ENCODE results near the gene AKIP1.
A peak's percentile ranks its signal among the peaks of the same experiment; 100 is the strongest.
"Not testable (repeated sequence)": the region's sequence is repeated elsewhere in the genome, so short reads cannot be mapped to it uniquely, and the experiment has no call there.

The AKIP1 gene

GRCh38 chr11:8917157-8917825, 6.3 kb downstream of the AKIP1 start:
- DNase-seq (ENCODE audit: low spot score): peak; percentile 77

- DNase-seq (ENCODE audit: low spot score): no peak
Measured at GRCh38 chr11:8922691-8923090, 11.7 kb downstream of the AKIP1 start.

- DNase-seq (ENCODE audit: low spot score): no peak
Measured at GRCh38 chr11:8925711-8926110, 14.7 kb downstream of the AKIP1 start.

- DNase-seq (ENCODE audit: low spot score): no peak
Measured at GRCh38 chr11:8926236-8926635, 15.2 kb downstream of the AKIP1 start.

- DNase-seq (ENCODE audit: low spot score): no peak
Measured at GRCh38 chr11:8927233-8927632, 16.2 kb downstream of the AKIP1 start.

DNA sequence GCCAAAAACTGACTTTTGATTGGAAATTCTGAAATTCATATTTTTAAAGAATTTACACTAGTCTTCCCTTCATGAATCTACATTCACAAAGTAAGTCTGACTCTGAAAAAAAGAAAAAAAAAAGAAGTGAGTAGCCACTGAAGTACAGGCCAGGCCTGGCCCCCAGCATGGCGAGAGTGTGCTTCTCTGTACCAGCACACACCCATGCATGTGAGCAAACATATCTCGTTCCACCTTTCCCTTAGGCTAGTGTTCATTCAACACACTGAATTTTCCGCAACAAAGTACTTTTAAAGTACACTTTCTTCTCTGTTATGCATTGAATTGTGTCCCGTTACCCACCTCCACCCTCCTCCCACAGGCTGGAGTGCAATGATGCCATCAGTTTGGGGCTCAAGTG, 17.2 kb downstream of the AKIP1 start:
- no peak for DNase-seq (ENCODE audit: low spot score)

DNA sequence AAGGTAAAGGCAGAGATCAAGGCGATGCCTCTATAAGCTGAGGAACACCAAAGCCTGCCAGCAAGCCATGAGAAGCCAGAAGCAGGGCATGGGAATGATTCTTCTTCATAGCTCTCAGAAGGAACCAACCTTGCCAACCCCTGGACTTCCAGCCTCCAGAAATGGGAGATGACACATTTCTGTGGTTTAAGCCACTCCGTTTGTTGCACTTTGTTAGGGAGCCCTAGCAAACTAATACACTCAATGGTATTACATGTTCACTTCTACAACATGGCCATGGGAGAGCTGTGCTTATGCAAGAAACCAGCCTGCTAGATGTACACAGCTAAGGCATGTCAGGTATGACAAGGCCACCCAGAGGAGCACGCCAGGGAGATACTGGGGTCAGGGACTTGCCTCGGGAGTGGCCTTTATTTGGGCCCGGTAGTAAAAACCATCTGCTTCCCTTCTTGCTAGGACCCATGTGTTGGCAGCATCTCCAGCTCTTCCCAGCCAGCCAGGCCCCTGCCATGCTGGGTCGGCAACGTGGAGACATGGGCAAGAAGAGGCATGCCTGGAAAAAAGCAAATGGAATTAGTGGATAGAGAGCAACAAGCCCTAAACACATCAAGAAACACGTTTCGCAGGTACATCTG, 18.1 kb downstream of the AKIP1 start:
- no peak for DNase-seq (ENCODE audit: low spot score)

DNA sequence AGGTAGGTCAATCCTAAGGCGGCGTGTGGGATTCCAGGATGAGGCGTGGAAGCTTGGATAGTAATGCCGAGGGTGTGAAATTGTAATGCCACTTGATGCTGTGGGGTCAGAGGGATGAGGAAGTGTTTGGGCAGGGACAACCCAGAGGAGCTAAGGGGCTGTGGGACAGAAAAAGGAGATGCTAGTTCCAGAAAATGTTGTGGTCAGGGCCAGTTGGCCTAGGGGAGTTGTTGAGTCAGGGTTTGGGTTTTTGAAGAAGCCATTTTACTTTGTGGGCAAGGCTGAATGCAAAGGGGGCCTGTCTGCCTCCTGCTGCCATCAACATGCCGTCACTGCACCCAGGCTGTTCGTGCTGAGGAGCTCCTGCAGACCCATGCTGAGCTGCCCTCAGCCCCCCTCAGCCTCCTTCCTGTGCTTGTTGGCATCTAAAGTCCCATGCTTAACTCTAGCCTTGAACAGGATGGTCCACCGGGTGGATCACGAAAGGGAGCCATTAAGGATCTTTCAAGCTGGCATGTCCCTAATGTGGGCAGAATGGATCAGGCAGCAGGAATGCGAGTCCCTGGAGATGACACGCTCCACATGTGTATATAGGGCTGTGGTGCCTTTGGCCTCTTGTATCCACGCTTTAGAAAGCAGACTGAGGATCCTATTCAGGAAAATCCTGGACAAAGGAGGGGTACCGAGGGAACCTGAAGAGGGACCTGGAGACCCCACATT, 19.6 kb downstream of the AKIP1 start:
- no peak for DNase-seq (ENCODE audit: low spot score)

GRCh38 chr11:8932564-8933180, 21.7 kb downstream of the AKIP1 start, which contains the start of gene C11orf16:
C11orf16 (minus strand) TSS chr11:8932947; CDS start chr11:8932308, 639 bp downstream.
- no peak for DNase-seq (ENCODE audit: low spot score)

GRCh38 chr11:8933931-8934330, 22.9 kb downstream of the AKIP1 start:
- DNase-seq (ENCODE audit: low spot score): no peak

DNA sequence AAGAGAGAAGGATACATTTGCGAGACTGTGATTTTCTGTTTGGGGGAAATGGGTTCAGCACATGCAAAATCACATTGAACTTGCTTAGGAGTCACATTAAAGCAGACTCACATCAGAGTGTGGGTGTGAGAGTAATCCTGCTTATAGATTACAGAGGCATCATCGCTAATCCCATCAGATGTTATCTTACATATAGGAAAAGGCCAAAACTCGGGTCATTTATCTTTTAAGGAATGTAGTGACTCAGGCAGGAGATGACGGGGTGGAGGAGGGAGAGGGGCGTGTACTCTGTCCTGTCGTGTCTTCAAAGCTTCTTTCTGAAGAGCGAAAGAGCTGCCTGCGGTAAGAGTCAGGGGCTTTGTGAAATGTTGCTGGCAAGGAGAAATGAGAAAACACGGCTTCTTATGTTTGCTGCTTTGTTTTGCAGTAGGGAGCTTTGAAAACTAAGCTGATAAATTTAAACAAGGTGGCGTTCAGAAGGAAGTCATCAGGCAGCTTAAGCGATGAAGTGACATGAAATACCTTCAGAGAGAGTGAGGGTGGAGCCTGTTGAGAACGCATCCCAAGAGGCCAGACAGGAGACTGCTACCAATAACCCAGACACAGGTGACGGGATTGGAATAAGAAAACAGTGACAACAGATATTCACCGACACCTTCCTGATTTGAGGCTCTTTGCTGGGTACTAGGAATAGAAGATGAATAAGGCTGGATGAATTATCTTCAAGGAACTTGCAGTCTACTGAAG, 23.9 kb downstream of the AKIP1 start:
- no peak for DNase-seq (ENCODE audit: low spot score)

DNA sequence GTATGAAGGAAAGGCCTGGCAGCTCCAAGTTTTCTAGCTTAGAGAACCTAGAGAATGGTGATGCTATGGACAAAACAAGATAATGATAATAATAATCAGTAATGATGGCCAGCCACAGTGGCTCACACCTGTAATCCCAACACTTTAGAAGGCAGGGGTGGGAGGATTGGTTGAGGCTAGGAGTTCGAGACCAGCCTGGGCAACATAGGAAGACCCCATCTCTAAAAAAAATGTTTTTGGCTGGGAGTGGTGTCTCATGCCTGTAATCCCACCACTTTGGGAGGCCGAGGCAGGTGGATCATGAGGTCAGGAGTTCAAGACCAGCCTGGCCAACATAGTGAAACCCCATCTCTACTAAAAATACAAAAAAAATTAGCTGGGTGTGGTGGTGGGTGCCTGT, 24.8 kb downstream of the AKIP1 start:
- not testable (repeated sequence) for DNase-seq (ENCODE audit: low spot score)

- DNase-seq (ENCODE audit: low spot score): peak; percentile 57
Measured at GRCh38 chr11:8937159-8937558, 26.2 kb downstream of the AKIP1 start.

DNA sequence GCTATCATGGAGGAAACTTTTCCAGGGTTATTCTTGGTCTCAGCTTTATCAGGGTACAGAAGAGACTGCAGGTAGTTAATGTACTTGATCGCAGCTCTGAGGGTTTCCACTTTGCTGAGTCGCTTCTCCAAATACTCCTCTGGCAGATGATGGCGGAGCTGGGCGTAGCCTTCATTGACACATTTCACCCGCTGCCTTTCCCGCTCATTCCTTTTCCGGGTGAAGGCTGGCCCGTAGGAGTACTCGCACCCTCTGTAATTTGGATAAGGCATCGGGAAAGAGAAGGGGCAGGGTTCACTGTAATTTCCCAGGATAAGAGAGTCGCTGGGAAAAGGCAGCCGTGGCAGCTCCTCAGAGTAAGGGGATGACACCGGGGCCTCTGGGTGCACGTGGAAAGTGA, 26.7 kb downstream of the AKIP1 start:
- no peak for DNase-seq (ENCODE audit: low spot score)

- DNase-seq (ENCODE audit: low spot score): no peak
Measured at GRCh38 chr11:8941341-8942103, 30.5 kb downstream of the AKIP1 start.

DNA sequence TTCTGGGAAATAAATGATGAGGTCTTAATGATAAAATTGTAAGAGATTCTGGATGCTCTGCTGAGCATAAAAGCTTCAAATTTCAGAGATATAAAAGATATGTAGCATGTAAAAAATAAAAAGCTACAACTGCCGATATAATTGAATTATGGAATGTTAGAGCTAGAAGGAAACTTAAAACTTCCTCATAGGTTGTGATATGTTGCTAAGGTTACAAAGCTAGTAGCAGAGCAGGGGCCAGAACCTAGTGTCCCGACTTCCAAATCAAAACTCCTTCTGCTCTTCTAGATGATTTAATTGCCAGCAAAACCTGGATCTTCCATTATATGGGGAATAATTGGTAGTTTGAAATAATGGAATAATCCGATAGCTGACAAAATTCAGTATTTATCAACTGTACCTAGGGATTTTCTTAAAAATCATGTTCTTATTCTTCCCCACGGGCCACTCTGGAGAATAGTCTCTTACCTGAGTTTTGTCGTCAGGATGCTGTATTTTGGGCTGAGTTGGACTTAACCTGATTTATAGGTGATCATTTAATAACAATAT, 31.6 kb downstream of the AKIP1 start, which contains the start of gene ASCL3:
Gene ASCL3 (minus strand): TSS at position 499 of the 549 bp plus-strand sequence. CDS start 4,855 bp downstream, outside the sequence.
- no peak for DNase-seq (ENCODE audit: low spot score)

DNA sequence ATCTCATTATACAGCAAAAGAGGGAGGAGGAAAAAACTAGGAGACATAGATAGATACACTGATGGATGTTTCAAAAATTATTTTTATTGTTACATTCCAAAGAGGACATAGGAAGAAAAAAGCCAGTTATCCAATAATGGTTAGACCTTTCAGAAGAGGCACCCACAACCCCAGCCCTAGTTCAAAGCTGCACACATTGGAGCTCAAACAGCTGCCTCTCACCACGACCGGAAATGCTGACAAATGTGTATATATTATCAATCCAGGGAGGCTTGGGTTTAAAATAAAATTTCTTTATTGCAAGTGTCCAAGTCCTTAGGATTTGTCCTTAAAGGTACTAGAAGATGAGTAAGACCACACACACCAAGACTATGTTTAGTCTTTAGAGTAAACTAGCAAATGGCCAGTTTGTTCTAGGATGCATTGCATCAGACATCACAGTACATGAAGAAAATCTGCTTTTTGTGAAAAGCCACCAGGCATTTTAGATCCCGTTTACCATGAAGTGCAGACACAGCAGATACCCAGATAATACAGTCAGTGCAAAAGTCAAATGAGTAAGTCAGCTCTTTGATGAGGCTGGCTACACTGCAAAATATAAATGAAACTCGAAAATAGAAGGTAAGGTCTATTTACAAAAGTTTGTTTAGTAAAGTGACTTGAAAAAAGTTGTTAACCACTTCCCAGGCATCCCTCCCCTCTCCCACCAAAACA, 36.4 kb downstream of the AKIP1 start:
- no peak for DNase-seq (ENCODE audit: low spot score)

GRCh38 chr11:8948886-8949285, 37.9 kb downstream of the AKIP1 start:
- no peak for DNase-seq (ENCODE audit: low spot score)

DNA sequence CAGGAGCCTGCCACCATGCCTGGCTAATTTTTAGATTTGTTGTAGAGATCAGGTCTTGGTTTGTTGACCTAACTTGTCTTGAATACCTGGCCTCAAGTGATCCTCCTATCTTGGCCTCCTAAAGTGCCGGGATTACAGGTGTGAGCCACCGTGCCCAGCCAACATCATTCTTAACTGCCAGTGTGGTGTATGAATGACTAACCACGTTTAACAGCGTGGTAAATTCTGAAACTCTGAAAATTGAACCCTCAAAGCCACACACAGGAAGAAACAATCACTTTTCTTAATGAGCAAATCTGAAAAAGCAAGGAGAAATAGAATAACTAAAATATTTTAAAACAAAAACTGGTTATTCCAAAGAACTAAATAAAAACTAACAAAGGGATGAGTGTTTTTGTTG, 45.9 kb downstream of the AKIP1 start:
- no peak for DNase-seq (ENCODE audit: low spot score)

DNA sequence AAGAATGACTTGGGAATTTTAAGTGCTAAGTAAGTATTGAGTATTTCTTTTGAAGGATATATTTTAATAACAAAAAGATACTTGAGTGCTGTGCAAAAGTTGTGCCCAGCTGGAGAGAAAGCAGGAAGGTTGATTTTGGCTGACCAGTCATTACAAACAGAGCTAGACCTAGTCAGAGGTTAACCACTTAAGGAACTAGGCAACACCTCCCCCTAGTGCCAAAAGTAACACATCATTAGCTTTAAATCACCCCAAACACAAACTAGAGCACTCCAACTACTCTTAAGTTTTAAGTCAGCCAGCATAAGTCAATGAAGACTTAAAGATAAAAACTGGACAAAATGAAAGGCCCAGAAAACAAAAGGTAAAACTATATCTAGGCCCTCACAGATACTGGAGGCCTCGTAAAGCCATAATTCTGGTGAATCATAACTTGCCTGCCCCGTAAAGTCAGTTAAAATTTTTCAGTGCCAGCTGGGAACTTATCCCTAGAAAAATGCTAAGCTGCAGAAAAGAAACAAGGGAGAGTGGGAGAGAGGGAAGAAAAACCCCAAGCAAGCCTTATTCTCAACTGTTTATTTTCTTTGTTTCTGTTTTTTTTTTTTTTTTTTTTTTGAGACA, 48.7 kb downstream of the AKIP1 start:
- DNase-seq (ENCODE audit: low spot score): peak; percentile 80
